KBM-7 (cell line): ENCODE results near the gene TSPAN3.

Source experiments
- DNase-seq: peaks from one replicate; pipeline ENCODE4 v3.0.0-alpha.2; 2015
- in situ Hi-C: fragments of 300-500 bp; cut with MboI; formaldehyde crosslinking; loops from 2 replicates; pipeline ENCODE4 v1.14.3; 2020; ENCODE audit warnings: low sequenced_read_pairs, low pct_unique_long_range_greater_than_20kb, mixed read lengths

TSPAN3 gene

GRCh38 chr15:77087213-77087612 is 16.3 kb upstream of the TSPAN3 start:
- DNase-seq, result no peak
- in situ Hi-C loops, result no loop called here

- in situ Hi-C loops, result no loop called here
- no peak for DNase-seq
These were observed 14.4 kb upstream of the TSPAN3 start for GRCh38 chr15:77085297-77085696.

- in situ Hi-C loops, result no loop called here
- no peak for DNase-seq
These were observed 13.5 kb upstream of the TSPAN3 start for GRCh38 chr15:77084436-77084835.

GRCh38 chr15:77083381-77084160 is 12.7 kb upstream of the TSPAN3 start:
- in situ Hi-C loops, result no loop called here
- DNase-seq, result no peak

- in situ Hi-C loops, result no loop called here
- no peak for DNase-seq
These were observed 11.1 kb upstream of the TSPAN3 start for GRCh38 chr15:77081971-77082370.

GRCh38 chr15:77076323-77076915 is 5.5 kb upstream of the TSPAN3 start:
- DNase-seq, result no peak
- in situ Hi-C loops, result no loop called here

- in situ Hi-C loops, result no loop called here
- no peak for DNase-seq
These were observed 4.6 kb upstream of the TSPAN3 start for GRCh38 chr15:77075528-77075927.

- in situ Hi-C loops, result no loop called here
- DNase-seq, result no peak
These were observed 3.4 kb upstream of the TSPAN3 start for GRCh38 chr15:77074350-77074749.

- in situ Hi-C loops, result no loop called here
- no peak for DNase-seq
These were observed 655 bp upstream of the TSPAN3 start for GRCh38 chr15:77071305-77072223.

GRCh38 chr15:77070180-77070494 is 772 bp downstream of the TSPAN3 start:
- in situ Hi-C loops, result no loop called here
- DNase-seq, result no peak

GRCh38 chr15:77069521-77070121 is 1.3 kb downstream of the TSPAN3 start:
- in situ Hi-C loops, result no loop called here
- DNase-seq, result peak; percentile 66

GRCh38 chr15:77068633-77069032 is 2.3 kb downstream of the TSPAN3 start:
- in situ Hi-C loops, result no loop called here
- no peak for DNase-seq

GRCh38 chr15:77067691-77068367 is 3.1 kb downstream of the TSPAN3 start:
- DNase-seq, result no peak
- in situ Hi-C loops, result no loop called here

GRCh38 chr15:77066971-77067690 is 3.8 kb downstream of the TSPAN3 start:
- DNase-seq, result no peak
- in situ Hi-C loops, result no loop called here

GRCh38 chr15:77064539-77065308 is 6.2 kb downstream of the TSPAN3 start:
- in situ Hi-C loops, result no loop called here

GRCh38 chr15:77064063-77064462 is 6.8 kb downstream of the TSPAN3 start:
- in situ Hi-C loops, result no loop called here
- no peak for DNase-seq

More at GRCh38 chr15:77064539-77065308, 6.2 kb downstream of the TSPAN3 start:
- peak; percentile 58 for DNase-seq

- in situ Hi-C loops, result no loop called here
- DNase-seq, result no peak
These were observed 7.7 kb downstream of the TSPAN3 start for GRCh38 chr15:77063249-77063648.

- in situ Hi-C loops, result no loop called here
- no peak for DNase-seq
These were observed 10.4 kb downstream of the TSPAN3 start for GRCh38 chr15:77060546-77060945.
